GM12878 (cell line): ENCODE measurements around the gene MAD2L1BP. TPM values are rescaled to one million over a fixed set of nuclear protein-coding genes. Genes with fewer than 3 reads are reported as not detected.

Source experiments
- ATF7 ChIP-seq: fragments of 450-650 bp; IDR thresholded peaks from 2 replicates; pipeline ENCODE4 v1.6.1; 2016; ENCODE audit warnings: low read depth, mild to moderate bottlenecking
- BACH1 ChIP-seq: fragments of 450-650 bp; IDR thresholded peaks from 2 replicates; pipeline ENCODE4 v1.6.1; 2017; ENCODE audit warnings: mild to moderate bottlenecking, borderline replicate concordance
- CHD2 ChIP-seq: IDR thresholded peaks from 2 replicates; pipeline ENCODE4 v1.6.1; 2011; ENCODE audit warnings: low read depth, low read length, improper control_type of control experiment, borderline replicate concordance
- CREB1 ChIP-seq: IDR thresholded peaks from 2 replicates; pipeline ENCODE4 v1.6.1; 2012; ENCODE audit warnings: low read depth, mild to moderate bottlenecking, inconsistent platforms
- CREM ChIP-seq: IDR thresholded peaks from 2 replicates; pipeline ENCODE4 v1.6.1; 2014; ENCODE audit warnings: antibody characterized with exemption, low read depth
- DPF2 ChIP-seq: fragments of 450-650 bp; IDR thresholded peaks from 2 replicates; pipeline ENCODE4 v1.6.1; 2017; ENCODE audit warnings: mild to moderate bottlenecking
- EGR1 ChIP-seq, 2 experiments: IDR thresholded peaks; 1 replicate in 1 of 2; 2 replicates in 1 of 2; pipeline ENCODE4 v1.6.1; 2011 to 2012; ENCODE audit warnings: low read depth in 2 of 2, low read length in 2 of 2, borderline replicate concordance in 1 of 2, mild to moderate bottlenecking in 1 of 2, moderate library complexity in 1 of 2
- GABPA ChIP-seq: IDR thresholded peaks from 2 replicates; pipeline ENCODE4 v1.6.1; 2014; ENCODE audit warnings: antibody characterized with exemption, low read depth, mild to moderate bottlenecking, inconsistent platforms
- HCFC1 ChIP-seq: fragments of 150-350 bp; IDR thresholded peaks from 2 replicates; pipeline ENCODE4 v1.6.1; 2014; ENCODE audit warnings: low read length
- IKZF1 ChIP-seq: fragments of 450-650 bp; conservative IDR thresholded peaks from 2 replicates; pipeline ENCODE4 v1.6.1; 2017; ENCODE audit warnings: antibody characterized with exemption, mild to moderate bottlenecking
- JUND ChIP-seq: IDR thresholded peaks from 2 replicates; pipeline ENCODE4 v1.6.1; 2012; ENCODE audit warnings: low read depth, mild to moderate bottlenecking, low read length, improper control_type of control experiment, moderate library complexity
- MTA3 ChIP-seq: IDR thresholded peaks from 2 replicates; pipeline ENCODE4 v1.6.1; 2012; ENCODE audit warnings: low read length, inconsistent platforms, borderline replicate concordance
- MXI1 ChIP-seq: fragments of 150-350 bp; IDR thresholded peaks from 2 replicates; pipeline ENCODE4 v1.6.1; 2011; ENCODE audit warnings: low read depth, mild to moderate bottlenecking, inconsistent platforms, low read length, improper control_type of control experiment
- NBN ChIP-seq: fragments of 450-650 bp; IDR thresholded peaks from 2 replicates; pipeline ENCODE4 v1.6.1; 2016
- NFIC ChIP-seq: IDR thresholded peaks from 2 replicates; pipeline ENCODE4 v1.6.1; 2012; ENCODE audit warnings: low read depth, mild to moderate bottlenecking, inconsistent platforms, low read length, moderate library complexity
- PBX3 ChIP-seq: IDR thresholded peaks from 2 replicates; pipeline ENCODE4 v1.6.1; 2011; ENCODE audit warnings: mild to moderate bottlenecking, low read depth, low read length, moderate library complexity; ENCODE audit not compliant: insufficient replicate concordance
- POLR2A ChIP-seq: IDR thresholded peaks from 2 replicates; pipeline ENCODE4 v1.6.1; 2011; ENCODE audit warnings: low read depth, mild to moderate bottlenecking, low read length
- POU2F2 ChIP-seq: IDR thresholded peaks from 3 replicates; pipeline ENCODE4 v1.6.1; 2011; ENCODE audit warnings: low read depth, mild to moderate bottlenecking, low read length, borderline replicate concordance
- RAD21 ChIP-seq: IDR thresholded peaks from 2 replicates; pipeline ENCODE4 v1.6.1; 2011; ENCODE audit warnings: mild to moderate bottlenecking, low read depth, low read length, moderate library complexity; ENCODE audit not compliant: insufficient read depth
- RELA ChIP-seq: fragments of 450-650 bp; IDR thresholded peaks from 2 replicates; pipeline ENCODE4 v1.8.0; 2014; ENCODE audit warnings: borderline replicate concordance; ENCODE audit not compliant: partially characterized antibody
- RFX5 ChIP-seq: IDR thresholded peaks from 2 replicates; pipeline ENCODE4 v1.6.1; 2011; ENCODE audit warnings: low read depth, low read length, improper control_type of control experiment
- SIX5 ChIP-seq: IDR thresholded peaks from 2 replicates; pipeline ENCODE4 v1.6.1; 2011; ENCODE audit warnings: mild to moderate bottlenecking, low read depth, low read length, moderate library complexity; ENCODE audit not compliant: severe bottlenecking
- SP1 ChIP-seq: IDR thresholded peaks from one replicate; pipeline ENCODE4 v1.6.1; 2011; ENCODE audit warnings: low read depth, low read length
- SREBF1 ChIP-seq: IDR thresholded peaks from 2 replicates; pipeline ENCODE4 v1.6.1; 2012; ENCODE audit warnings: mild to moderate bottlenecking, low read length
- STAT1 ChIP-seq: fragments of 450-650 bp; conservative IDR thresholded peaks from 2 replicates; pipeline ENCODE4 v1.6.1; 2014; ENCODE audit warnings: antibody characterized with exemption, mild to moderate bottlenecking
- SUPT20H ChIP-seq: IDR thresholded peaks from 2 replicates; pipeline ENCODE4 v1.6.1; 2011; ENCODE audit warnings: low read depth, mild to moderate bottlenecking, low read length, moderate library complexity, borderline replicate concordance; ENCODE audit not compliant: control insufficient read depth
- TBL1XR1 ChIP-seq: IDR thresholded peaks from 2 replicates; pipeline ENCODE4 v1.6.1; 2012; ENCODE audit warnings: low read depth, low read length, improper control_type of control experiment
- TCF12 ChIP-seq: IDR thresholded peaks from 2 replicates; pipeline ENCODE4 v1.6.1; 2011; ENCODE audit warnings: low read depth, mild to moderate bottlenecking, low read length
- YY1 ChIP-seq: IDR thresholded peaks from 2 replicates; pipeline ENCODE4 v1.6.1; 2011; ENCODE audit warnings: low read depth, mild to moderate bottlenecking, low read length
- ZBTB11 ChIP-seq: fragments of 450-650 bp; formaldehyde crosslinking; IDR thresholded peaks from 2 replicates; pipeline ENCODE4 v1.5.0; 2022; ENCODE audit warnings: mild to moderate bottlenecking, missing genetic modification characterization
- polyA plus RNA-seq, 11 experiments: library from polyadenylated mRNA; depleted of rRNA in 4 of 11; unstranded in 6 of 11; stranded (reverse) in 5 of 11; fragments of >200 nt; fragmentation: Nextera tagmentation in 4 of 11; fragmentation: Illumina TruSeq in 1 of 11; extraction: Ambion mirVana in 4 of 11; extraction: Trizol in 1 of 11; gene quantifications; 1 replicate in 1 of 11; 2 replicates in 10 of 11; pipeline versions ENCODE4 v1.2.1 to v1.2.3, GENCODE V29; 2011 to 2016; ENCODE audit warnings: inconsistent platforms in 2 of 11, missing spikeins in 2 of 11, low read depth in 1 of 11
- total RNA-seq, 4 experiments: library from RNA; depleted of rRNA in 3 of 4; stranded (reverse); fragments of >200 nt in 3 of 4; fragmentation: Illumina TruSeq in 1 of 4; extraction: Trizol in 1 of 4; gene quantifications; 2 replicates each; pipeline versions ENCODE4 v1.2.1 to v1.2.3, GENCODE V29; 2013 to 2021

The MAD2L1BP gene
- total and polyA plus RNA-seq, 10 of the 15 experiments (the other 5 are each of a cell fraction or from before 2014, with no cell fraction given) = 39.2 to 155 (median 60.3) TPM

GRCh38 chr6:43629104-43629504, 6.5 kb upstream of the MAD2L1BP start, which contains the start of gene GTPBP2 (continued):
- TF ChIP-seq BACH1 = no peak
- TF ChIP-seq MTA3 = no peak
- TF ChIP-seq TCF12 = 0 out of 2 replicates have a peak, but pooled peaks have one; percentile 6
- no peak; the same call in 1 of the 2 replicates for TF ChIP-seq STAT1
- peak; percentile 68 for TF ChIP-seq SP1
- 0 out of 2 replicates have a peak, but pooled peaks have one; percentile 19 for TF ChIP-seq ATF7
- no peak for TF ChIP-seq NFIC
- peak; percentile 92 for TF ChIP-seq CHD2
- TF ChIP-seq IKZF1 = peak; percentile 99
- TF ChIP-seq EGR1 (IDR thresholded peaks at IDR 0.05; ENCODE audit: borderline replicate concordance in 1 of 2, low read depth in 2 of 2, low read length in 2 of 2) = no peak; a peak in 1 of 3 replicates
- peak; percentile 47; the same call in 1 of the 2 replicates for TF ChIP-seq GABPA
- TF ChIP-seq SREBF1 = peak; percentile 78
- TF ChIP-seq SUPT20H = no peak
- TF ChIP-seq POU2F2 = peak; percentile 8; the same call in 1 of the 3 replicates
- 0 out of 2 replicates have a peak, but pooled peaks have one; percentile 15 for TF ChIP-seq JUND
- TF ChIP-seq CREM = peak; percentile 98
- TF ChIP-seq NBN = no peak
- TF ChIP-seq ZBTB11 (CRISPR knock-in tag) = no peak
- peak; percentile 77 for TF ChIP-seq POLR2A
- no peak for TF ChIP-seq DPF2
- peak; percentile 51 for TF ChIP-seq RELA
- peak; percentile 98 for TF ChIP-seq SIX5
- TF ChIP-seq TBL1XR1 = no peak
- peak; percentile 51; the same call in 1 of the 2 replicates for TF ChIP-seq YY1
- TF ChIP-seq MXI1 = 0 out of 2 replicates have a peak, but pooled peaks have one; percentile 8
- TF ChIP-seq HCFC1 = peak; percentile 98
- no peak for TF ChIP-seq PBX3
- TF ChIP-seq RAD21 = no peak
- peak; percentile 97 for TF ChIP-seq CREB1
- TF ChIP-seq RFX5 = no peak
